ENCODE measurements around the gene SIRT5.

Gene SIRT5

DNA sequence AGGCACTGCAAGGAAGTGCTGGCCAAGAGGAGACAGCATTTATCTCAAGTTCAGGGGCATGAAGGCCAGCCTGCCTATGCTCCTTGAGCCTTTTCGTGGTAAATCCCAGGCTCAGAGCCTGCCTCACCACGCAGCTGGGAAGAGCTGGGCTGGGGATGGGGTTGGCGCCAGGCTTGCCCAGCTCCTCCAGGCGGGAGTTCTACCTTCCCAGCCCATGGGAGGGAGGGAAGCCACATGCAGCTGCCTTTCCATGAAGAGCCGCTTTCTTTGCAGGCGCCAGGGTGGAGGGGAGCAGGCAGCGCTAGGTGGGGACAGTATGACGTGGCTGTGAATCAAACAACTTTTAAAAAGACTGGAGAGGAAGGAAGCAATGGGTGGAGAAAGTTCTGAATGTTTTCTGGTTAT lies 19.5 kb upstream of the SIRT5 start:
- no peak for DNase-seq

DNA sequence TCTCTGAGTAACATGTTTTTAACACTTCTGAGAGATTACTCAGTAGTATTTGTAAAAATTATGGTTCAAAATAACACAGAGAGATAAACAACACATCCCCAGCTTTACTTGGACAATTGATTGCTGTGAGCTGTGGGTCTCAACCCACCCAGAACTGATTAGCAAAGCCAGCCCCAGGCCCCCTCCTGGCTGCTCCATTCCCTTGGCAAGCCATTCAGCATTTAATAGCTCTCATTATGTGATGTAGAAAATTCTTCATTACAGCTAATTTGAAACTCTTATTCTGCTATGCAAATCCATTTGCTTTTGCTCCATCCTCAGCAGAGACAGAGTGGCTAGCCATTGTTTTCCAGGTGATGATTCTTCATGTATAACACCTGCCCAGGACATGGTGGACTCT lies 16.6 kb upstream of the SIRT5 start:
- DNase-seq: no peak

DNA sequence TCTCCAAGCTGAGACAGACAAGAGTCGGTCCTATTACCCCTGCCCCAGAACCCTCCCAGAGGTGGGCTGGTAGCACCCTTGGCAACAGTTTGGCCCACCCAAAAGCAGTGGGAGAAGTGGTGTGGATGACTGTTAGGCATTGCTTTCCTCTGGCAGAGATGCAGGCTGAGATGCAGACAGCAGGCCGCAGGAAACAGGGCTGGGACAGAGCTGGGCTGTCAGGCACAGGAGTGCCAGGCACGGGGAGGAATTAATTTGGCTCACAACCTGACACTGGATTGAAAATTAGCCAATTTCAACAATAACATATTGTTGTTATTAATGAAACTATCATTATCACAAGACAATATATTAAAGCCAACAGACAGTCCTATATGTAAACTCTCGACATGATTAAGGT lies 15.7 kb upstream of the SIRT5 start:
- no peak for DNase-seq

DNA sequence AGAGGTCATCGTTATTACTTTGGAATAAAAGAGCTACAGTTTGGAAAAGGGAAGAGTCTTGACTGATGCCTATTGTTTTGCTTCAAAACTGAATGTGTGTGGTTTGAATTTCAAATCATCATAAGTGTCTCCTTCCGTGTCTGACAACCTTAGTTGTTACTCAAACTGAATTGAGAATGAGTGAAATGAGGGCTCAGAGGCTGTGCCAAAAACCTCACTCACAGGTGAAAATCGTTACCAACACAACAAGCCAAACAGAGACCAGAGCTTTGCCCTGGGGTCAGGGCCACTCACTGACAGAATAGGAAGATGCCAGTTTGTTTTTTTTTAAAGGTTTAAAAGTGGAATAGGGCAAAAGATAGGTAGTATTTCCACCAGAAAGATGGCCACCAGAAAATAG lies 15.2 kb upstream of the SIRT5 start:
- DNase-seq: no peak

DNA sequence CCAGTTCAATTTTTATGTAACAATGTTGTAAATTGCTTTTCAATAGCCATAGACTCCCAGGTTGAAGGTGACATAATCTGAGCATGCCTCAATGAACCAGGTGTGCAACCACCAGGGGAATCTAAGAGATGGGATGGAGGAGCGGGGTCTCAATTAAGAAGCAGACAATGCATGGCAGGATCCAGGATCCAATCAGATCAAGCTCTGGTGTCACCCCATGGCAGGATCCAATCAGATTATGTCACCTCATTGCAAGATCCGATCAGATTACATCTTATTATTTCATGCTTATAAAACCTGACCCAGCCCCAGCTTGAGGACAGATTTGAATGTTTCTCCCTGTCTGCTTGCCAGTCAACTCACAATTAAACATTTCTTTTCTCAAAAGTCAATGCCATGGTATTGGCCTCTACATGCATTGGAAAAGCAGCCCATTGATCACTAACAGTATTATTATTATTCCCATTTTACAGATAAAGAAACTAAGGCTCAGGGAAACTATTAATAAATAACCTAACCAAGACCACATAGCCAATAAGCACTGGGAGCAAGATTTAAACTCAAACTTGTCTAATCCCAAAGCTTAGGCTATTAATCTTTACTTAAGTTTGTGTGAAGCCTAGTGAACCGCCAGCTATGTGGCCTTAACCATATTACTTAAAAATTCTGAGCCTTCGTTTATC lies 14.3 kb upstream of the SIRT5 start:
- DNase-seq: no peak

DNA sequence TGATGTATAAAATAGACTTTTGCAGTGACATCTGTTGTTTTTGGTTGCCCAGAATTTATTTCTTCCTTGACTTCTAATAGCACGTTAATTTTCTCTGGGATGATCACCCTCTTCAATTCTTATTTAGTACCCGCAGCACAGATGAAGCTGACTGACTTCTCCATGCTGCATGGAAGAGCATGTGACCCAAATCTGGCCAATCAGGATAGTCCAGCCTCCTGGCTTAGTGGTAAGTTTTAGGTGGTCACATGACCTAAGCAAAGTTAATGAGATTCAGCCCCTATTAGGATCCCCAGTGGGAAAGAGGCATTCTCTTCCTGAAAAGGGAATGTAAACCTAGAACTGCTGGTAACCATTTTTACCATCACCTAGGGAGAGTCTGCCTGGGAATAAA lies 13.8 kb upstream of the SIRT5 start:
- no peak for DNase-seq

DNA sequence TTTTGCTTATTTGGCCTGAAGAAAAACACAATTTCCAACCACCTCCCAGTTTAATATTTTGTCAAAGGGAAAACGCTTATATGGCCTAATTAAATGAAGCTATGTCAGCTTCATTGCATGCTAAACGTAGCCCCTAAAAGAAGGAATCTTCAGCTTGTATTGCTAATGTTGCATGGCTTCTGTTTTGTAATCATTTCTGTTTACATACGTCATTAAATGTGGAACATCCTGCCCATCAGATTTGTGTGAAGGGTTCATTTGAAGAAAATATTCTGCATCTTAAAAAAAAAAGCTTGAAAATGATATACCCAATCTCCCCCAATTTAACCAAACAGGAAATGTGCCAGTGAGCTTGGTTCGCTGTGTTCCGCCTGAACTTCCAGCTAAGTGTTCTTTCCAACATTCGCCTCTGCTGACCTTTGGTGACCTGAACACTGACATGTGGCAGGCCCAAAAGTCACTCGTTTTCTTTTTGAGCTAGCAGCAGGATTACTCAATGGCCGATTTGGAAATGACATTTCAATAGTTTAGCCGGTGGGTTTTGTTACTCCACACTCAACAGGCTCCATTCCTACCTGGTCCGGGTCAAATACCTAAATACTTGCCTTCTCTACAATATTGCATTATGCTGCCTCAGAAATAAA lies 12.7 kb upstream of the SIRT5 start:
- DNase-seq: no peak

DNA sequence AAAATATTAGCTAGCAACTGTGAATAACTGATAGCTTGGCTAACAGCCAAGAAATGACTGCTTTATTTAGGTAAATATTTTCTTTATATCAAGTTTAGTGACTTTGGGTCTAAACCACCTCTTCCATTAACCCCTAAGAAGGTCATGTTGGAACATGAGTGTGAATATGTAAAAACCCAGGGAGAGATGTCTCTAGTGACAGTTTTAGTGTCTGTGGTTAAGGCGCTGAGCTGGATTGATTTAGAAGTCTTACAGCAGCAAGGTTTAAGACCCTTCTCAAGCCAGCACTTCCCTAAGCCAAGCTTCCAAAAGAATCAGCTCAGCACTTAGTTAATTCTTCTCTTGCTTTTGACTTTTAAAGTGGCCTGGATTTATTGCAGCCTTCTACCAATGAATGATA lies 11.4 kb upstream of the SIRT5 start:
- no peak for DNase-seq

DNA sequence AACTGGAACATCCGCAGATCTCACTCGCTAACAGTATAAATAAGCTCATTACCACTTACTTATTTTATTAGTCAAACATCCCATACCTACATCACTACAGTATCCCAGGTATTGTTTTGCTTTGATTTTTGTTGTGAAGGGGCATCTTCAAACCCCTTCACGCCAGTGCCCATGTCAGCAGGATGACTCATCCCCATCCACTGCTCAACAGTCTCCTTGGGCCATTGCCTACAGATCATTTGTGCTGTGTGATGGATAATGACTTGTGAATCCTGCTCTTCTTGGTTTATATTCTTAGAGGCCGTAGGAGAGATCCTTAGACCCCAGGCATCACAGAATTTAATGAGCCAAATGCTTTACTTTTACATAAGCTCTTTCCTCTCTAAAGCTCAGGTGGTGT lies 8.5 kb upstream of the SIRT5 start:
- no peak for DNase-seq

DNA sequence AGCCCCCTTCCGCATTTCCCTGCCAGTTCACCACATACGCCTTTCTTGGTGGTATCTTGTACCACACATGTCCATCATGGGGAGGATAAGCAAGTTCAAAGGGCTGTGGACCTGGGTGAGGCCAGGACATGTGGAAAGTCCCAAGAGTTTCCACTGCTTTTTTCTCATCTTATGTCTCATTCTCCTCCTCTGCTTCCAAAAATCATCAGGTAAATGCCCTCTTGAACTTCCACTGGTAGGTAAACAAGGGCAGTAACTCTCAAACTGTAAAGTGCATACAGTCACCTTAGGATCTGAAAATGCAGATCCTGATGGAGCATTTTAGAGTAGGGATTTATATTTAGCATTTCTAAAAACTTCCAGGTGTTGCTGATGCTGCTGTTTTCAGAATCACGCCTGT lies 7.9 kb upstream of the SIRT5 start:
- no peak for DNase-seq

DNA sequence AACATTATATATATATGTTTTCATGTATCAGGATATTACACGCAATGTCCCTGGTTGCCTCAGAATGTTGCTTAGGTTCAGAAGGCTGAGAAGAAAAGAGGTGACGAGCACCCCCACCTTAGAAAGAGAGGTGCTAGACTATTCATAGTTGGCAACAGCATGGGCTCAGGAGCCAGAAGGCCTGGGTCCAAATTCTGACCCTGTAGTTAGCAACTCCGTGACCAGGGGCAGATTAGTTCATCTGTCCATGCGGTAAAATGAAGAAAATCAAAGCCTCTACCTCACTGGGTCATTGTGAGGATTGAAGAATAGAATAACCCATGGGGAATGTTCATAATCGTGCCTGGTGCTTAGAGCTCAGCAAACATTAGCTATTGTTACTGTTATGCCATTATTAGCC lies 5.4 kb upstream of the SIRT5 start:
- DNase-seq: no peak

DNA sequence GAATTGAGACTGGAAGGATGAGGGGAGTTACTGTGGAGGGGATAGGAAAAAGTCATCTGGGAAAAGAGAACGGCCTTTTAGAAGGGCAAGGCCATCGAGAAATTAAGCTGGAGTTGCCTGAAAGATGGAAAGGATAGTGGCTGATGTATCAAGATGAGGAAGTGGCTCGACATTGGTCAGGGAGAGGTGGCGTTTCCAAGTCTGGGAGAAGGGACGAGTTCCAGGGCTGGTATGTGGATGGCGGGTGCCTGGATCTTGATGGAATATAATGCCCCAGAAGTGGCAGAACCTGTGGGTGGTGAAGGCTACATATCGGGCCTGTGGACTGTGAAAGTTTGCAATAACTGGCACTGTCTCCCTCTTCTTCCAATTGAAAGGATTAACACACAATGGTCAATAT lies 2.2 kb upstream of the SIRT5 start:
- no peak for DNase-seq

DNA sequence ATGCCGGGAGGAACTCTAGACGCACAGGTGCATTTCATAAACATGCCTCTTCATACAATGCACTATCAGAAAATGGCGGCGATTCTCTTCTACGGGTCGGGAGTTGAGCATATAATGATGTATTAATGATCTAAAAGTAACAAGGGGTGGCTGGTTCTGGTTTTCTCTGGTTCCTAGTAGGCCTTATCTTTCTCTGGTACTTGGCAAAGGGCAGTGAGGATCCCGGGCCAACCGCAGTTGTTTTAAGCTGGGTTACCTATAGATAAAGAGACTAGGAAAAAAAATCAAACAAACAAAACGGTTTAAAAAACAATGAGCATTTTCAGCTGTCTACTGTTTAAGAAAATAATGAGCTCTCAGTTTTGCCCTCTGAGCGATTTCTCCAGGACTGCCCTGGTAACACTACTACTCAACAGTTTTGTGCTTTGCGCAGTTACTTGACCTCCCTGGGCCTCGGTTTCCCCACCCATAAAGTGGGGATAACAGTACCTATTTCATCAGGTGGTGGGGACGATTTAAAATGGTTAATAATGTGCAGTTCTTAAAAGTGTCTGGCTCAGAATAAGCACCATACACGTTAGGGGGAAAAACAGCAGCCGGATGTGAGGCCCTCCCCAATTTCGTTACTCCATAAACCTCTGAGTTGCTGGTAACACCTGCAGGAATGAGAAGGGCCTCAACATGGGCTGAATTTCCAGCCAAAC lies 1.3 kb upstream of the SIRT5 start:
- DNase-seq: no peak

DNA sequence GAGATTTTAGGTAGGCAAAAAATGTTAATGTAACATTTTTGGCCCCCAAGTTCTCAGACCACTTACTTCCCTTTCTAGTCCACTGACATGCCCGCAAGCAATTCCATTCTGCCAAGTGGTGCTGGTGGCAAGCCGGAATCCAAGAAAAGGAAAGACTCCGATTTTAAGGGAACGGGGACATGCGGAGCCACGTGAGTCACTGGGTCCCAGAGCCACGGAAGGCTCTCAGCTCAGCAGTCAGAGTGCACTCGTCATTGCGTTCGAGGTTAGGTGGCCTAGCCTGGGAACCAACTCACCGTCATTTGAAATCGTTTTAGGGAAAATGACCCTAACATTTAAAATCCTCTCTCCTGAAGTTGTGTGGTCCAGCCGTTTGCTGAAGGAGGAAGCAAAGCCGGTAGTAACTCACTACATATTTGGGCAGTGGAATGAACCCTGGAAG lies 711 bp upstream of the SIRT5 start:
- DNase-seq: no peak

DNA sequence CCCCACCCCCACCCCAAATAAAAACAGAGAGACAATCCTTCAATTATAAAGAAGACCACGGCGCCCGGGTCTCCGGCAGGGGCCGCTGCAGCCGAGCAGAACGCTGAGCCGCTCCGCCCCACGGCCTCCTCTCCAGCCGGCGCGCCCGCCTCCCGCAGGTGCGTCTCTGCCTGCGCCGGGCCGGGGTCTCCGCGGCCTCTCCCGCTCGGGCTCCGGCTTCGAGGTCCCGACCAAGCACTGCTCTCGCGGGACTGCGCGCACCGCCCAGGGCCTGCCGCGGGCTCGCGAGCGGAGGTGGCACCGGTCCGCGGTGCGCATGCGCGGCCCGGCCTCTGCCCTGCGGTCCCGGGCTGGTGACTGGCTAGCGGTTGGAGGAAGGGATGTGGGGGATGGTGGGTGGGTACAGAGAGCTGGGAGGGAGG lies 241 bp upstream of the SIRT5 start:
- peak; percentile 84 for DNase-seq

DNA sequence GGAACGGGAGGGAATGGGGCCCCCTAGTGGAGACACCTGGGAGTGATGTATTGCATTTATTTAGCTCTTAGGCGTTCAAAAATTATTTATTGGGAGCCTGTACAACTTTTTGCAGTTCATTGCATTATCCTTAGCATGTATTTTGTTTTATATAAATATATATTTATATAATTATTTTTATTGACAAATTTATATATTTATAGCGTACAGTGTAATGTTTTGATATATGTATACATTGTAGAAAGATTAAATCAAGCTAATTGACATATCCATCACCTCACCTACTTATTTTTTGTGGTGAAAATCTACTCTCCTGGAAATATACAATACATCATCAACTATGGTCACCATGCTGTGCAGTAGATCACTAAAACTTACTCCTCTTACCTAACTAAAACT lies 975 bp downstream of the SIRT5 start:
- DNase-seq: no peak

DNA sequence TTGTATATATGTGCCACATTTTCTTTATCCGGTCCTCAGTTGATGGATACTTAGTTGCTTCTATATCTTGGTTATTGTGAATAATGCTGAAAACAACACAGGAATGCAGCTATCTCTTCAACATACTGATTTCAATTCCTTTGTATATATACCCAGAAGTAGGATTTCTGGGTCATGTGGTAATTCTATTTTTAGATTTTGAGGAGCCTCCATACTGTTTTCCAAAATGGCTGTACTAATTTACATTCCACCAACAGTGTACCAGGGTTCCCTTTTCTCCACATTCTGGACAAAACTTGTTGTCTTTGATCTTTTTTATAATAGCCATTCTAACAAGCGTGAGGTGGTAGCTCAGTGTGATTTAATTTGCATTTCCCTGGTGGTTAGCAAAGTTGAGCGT lies 1.6 kb downstream of the SIRT5 start:
- DNase-seq: no peak

DNA sequence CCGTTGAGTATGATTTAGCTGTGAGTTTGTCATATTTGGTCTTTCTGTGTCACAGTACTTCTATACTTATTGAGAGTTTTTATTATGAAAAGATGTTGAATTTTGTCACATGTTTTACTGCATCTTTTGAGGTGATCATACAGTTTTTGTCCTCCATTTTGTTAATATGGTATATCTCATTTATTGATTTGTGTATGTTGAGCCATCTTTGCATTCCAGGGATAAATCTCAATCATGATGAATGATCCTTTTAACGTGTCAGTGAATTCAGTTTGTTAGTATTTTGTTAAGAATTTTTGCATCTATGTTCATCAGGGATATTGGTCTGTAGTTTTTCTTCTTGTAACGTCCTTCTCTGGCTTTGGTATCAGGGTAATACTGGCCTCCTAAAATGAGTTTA lies 3.5 kb downstream of the SIRT5 start:
- no peak for DNase-seq

DNA sequence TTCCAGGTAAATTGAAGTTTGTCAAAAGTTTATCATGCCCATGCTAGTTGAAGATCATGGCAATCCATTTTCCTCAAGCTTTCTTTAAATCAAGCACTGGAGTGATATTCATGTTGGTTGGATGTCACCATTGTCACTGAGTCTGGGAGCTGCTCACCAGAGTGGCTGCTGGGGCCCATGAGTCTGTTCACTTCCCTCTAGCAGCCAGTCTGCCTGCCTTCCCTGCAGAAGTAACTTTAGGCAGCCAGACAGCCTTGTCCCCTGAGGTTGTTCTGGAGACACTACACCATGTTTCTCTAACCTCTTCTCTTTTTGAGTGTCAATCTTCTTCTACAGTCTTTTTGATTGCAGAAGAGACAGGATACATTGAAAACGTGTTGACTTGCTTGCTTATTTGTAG lies 5.5 kb downstream of the SIRT5 start:
- DNase-seq: no peak

DNA sequence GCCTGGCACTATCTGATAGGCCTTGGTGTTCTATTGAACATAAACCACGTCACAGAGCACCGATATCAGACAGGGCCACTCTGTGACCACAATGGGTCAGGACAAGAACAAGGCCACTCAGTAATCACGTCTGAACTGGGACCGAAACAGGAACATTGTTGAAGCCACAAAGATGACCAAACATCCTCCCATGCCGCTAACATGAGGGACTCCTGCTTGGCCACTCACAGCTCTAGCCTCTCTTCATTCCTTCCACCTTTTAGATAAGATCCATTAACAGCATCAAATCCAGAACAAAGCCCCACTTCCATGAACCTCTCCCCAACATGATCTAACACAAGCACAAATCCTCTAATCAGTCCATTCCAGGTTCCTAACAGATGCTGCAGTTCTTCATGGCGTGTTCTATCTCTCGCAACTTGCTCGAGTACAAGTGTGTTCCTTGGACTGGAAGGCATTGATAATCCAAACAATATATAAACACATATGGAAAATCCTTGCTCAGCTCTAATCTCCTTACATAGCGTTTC lies 7.4 kb downstream of the SIRT5 start:
- DNase-seq: no peak

DNA sequence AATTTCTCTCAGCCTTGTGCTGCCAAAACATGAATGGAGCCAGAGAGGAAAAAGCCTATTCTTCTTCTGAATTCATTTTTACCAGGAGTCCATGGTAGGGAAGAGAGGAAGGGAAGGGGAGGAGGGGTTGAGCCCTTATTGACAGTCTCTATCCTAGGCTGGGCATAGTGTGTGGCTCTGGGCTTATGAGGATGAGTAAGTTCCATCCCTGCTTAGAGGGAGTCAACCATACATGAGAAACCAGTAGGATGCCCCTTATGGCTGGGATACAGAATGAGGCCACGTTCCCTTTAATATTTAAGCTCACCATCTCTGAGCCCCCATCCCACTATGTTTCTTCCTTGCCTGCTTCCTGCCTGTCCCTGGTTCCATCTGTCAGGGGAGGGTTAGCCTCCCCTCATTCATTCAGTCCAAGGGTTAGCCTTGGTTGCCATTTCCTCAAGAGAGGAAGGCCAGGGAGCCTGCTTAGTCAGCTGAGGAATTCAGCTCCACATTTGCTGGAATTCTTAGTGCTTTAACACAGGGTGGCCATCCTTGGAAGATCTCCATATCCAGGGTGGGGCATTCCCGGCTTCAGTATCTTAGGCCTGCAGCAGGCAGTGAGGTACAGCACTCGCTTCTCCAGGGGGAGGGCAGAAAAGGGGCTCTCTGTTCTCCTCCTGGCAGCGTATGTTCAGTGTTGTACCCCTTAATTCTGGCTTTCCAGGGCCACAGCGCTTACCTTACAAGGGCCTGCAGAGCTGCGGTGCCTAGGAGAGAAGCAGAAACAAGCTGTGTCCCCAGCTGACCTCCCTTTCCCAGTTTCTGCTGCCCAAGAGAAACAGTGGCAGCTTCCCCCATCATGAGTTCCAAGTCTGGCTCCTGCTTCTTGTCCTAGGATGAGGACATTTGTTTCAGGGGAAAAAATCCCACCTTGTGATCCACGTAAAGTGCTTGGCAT lies 12.5 kb downstream of the SIRT5 start:
- no peak for DNase-seq

DNA sequence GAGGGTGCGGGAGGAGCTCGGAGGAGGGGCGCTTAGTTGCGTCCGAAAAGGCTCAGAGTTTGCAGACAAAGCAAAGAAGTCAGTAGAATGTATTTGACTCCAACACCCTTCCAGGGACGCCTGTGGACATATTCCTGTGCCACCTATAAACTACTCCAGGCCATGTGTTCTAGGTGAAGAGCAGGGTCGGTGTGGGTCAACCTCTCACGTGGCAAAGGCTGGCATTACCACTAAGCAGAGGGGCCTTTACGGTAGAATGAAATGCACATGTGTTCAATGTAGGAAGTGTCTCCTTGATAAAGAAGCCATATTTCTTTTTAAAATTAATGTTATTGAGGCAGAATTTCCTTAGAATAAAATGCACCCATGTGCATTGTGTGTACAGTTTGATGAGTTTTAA lies 15.4 kb downstream of the SIRT5 start:
- no peak for DNase-seq

DNA sequence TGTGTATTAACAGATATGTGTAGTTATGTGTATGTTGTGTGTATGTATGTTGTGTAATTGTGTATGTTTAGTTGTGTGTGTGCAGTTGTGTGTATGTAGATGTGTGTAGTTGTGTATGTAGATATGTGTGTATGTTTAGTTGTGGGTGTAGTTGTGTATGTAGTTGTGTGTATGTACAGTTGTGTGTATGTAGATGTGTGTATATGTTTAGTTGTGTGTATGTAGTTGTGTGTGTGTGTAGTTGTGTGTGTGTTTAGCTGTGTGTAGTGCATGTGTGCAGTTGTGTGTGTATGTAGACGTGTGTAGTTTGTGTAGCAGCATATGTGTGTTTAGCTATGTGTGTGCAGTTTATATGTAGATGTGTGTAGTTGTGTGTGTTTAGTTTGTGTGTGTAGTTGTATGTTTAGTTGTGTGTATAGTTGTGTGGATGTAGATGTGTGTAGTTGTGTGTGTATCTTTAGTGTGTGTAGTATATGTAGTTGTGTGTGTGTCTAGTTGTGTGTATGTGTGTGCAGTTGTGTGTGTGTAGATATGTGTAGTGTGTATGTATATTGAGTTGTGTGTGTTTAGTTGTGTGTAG lies 16.3 kb downstream of the SIRT5 start:
- DNase-seq: no peak
